Keratinocyte (primary cell): Measurements from ENCODE around the gene EPHB3. TPM values are rescaled to one million over a fixed set of nuclear protein-coding genes. Genes with fewer than 3 reads are reported as not detected.
A peak's percentile ranks its signal among the peaks of the same experiment; 100 is the strongest.

Experiments used
- DNase-seq: peaks from one replicate; pipeline ENCODE4 v3.0.0-alpha.2; 2011; ENCODE audit warnings: low read depth, missing footprints, low spot score
- FAIRE-seq: peaks from 2 replicates; lab custom pipeline; 2011; peaks lifted over from hg19 to GRCh38; lab: Jason Lieb, UNC
- H2AFZ ChIP-seq: 2 replicates; pipeline ENCODE4 v1.6.0; 2012; ENCODE audit warnings: low read length, control low read depth, inconsistent platforms; ENCODE audit not compliant: control insufficient read depth
- H3K27ac ChIP-seq: 2 replicates; pipeline ENCODE4 v1.5.1; 2011; ENCODE audit warnings: low read length; ENCODE audit not compliant: control insufficient read depth, insufficient read depth
- H3K27me3 ChIP-seq: 3 replicates; pipeline ENCODE4 v1.6.0; 2011; ENCODE audit warnings: low read length; ENCODE audit not compliant: control insufficient read depth, insufficient read depth; ENCODE audit errors: extremely low read depth
- H3K36me3 ChIP-seq, 2 experiments: 2 replicates in 1 of 2; 3 replicates in 1 of 2; pipeline ENCODE4 v1.5.1; 2011; ENCODE audit warnings: low read length in 2 of 2, mild to moderate bottlenecking in 1 of 2; ENCODE audit not compliant: control insufficient read depth in 2 of 2, insufficient read depth in 2 of 2; ENCODE audit errors: extremely low read depth in 1 of 2
- H3K4me1 ChIP-seq: 3 replicates; pipeline ENCODE4 v1.5.1; 2011; ENCODE audit warnings: low read length; ENCODE audit not compliant: control insufficient read depth, insufficient read depth; ENCODE audit errors: extremely low read depth
- H3K4me2 ChIP-seq: 3 replicates; pipeline ENCODE4 v1.6.0; 2011; ENCODE audit warnings: low read depth, low read length; ENCODE audit not compliant: control insufficient read depth, insufficient read depth; ENCODE audit errors: extremely low read depth
- H3K4me3 ChIP-seq, 3 experiments: fragments of 200-600 bp in 1 of 3; sonication (generic) in 1 of 3; 2 replicates in 2 of 3; 3 replicates in 1 of 3; pipeline ENCODE4 v1.5.1; 2011 to 2016; ENCODE audit warnings: low read length in 3 of 3, mild to moderate bottlenecking in 3 of 3, control low read depth in 2 of 3, inconsistent platforms in 1 of 3, low read depth in 1 of 3, mixed read lengths in 1 of 3, mixed run types in 1 of 3, moderate library complexity in 1 of 3; ENCODE audit not compliant: control insufficient read depth in 2 of 3, insufficient read depth in 2 of 3; ENCODE audit errors: extremely low read depth in 1 of 3
- H3K79me2 ChIP-seq: 2 replicates; pipeline ENCODE4 v1.6.0; 2012; ENCODE audit warnings: low read length; ENCODE audit not compliant: control insufficient read depth, insufficient read depth
- H3K9ac ChIP-seq: 3 replicates; pipeline ENCODE4 v1.6.0; 2011; ENCODE audit warnings: low read length; ENCODE audit not compliant: control insufficient read depth, insufficient read depth; ENCODE audit errors: extremely low read depth
- H3K9me1 ChIP-seq: 3 replicates; pipeline ENCODE4 v1.6.0; 2011; ENCODE audit warnings: low read length; ENCODE audit not compliant: control insufficient read depth, insufficient read depth; ENCODE audit errors: extremely low read depth
- H3K9me3 ChIP-seq: 2 replicates; pipeline ENCODE4 v1.5.1; 2012; ENCODE audit warnings: low read depth, low read length; ENCODE audit not compliant: control insufficient read depth
- H4K20me1 ChIP-seq: 3 replicates; pipeline ENCODE4 v1.6.0; 2011; ENCODE audit warnings: low read length; ENCODE audit not compliant: control insufficient read depth, insufficient read depth; ENCODE audit errors: extremely low read depth
- EZH2 ChIP-seq: IDR thresholded peaks from one replicate; pipeline ENCODE4 v1.6.1; 2012; ENCODE audit warnings: inconsistent platforms, mild to moderate bottlenecking, low read length, moderate library complexity
- dilution Hi-C: fragments of 300-500 bp; cut with MboI; formaldehyde crosslinking; loops from one replicate; pipeline ENCODE4 v1.7.0; 2020; ENCODE audit warnings: low sequenced_read_pairs; ENCODE audit not compliant: extremely low pct_ligation_motif_present
- polyA plus RNA-seq, 5 experiments: library from polyadenylated mRNA; depleted of rRNA in 3 of 5; stranded (reverse) in 3 of 5; stranded (forward) in 1 of 5; unstranded in 1 of 5; fragments of >200 nt; gene quantifications; 1 replicate in 1 of 5; 2 replicates in 3 of 5; 3 replicates in 1 of 5; pipeline versions ENCODE4 v1.2.1 to v1.2.3, GENCODE V29; 2011 to 2012; ENCODE audit warnings: missing spikeins in 2 of 5, low read depth in 1 of 5, low replicate concordance in 1 of 5
- TF ChIP-seq, protein P1 (sequence below), 3 experiments: IDR thresholded peaks in 1 of 3; conservative IDR thresholded peaks in 1 of 3; optimal IDR thresholded peaks in 1 of 3; 2 replicates in 2 of 3; 3 replicates in 1 of 3; pipeline versions ENCODE3 to v1.5.1; 2011; ENCODE audit warnings: low read length in 3 of 3, mild to moderate bottlenecking in 3 of 3, moderate library complexity in 2 of 3, control low read depth in 1 of 3, inconsistent platforms in 1 of 3; ENCODE audit not compliant: insufficient read depth in 2 of 3; ENCODE audit errors: extremely low read depth in 1 of 3

The EPHB3 gene
- polyA plus RNA-seq, 1 donor (not counting 4 experiments of a cell fraction or from before 2014, with no cell fraction given) = 2.2 TPM

GRCh38 chr3:184602372-184603150 is 41.0 kb downstream of the EPHB3 start:
- FAIRE-seq = peak; percentile 62
- Histone ChIP-seq H3K9me3 (no peaks in the 10 kb centered on the region), H3K4me2 (peak overlapping the region; percentile 67), H3K79me2 (no peaks in the 10 kb centered on the region), H3K27me3 (peaks cover 13% of the 10 kb centered on the region), H3K27ac (no peak overlapping the region), H3K4me3 (peak overlapping the region; percentile 15 to 27 (median 18)), H3K36me3 (no peaks in the 10 kb centered on the region), H3K9me1 (no peaks in the 10 kb centered on the region), H3K4me1 (peaks cover 32% of the 10 kb centered on the region), H4K20me1 (no peaks in the 10 kb centered on the region), H2AFZ (peak overlapping the region; percentile 61), H3K9ac (peak overlapping the region; percentile 58)
- TF ChIP-seq, protein P1, sequence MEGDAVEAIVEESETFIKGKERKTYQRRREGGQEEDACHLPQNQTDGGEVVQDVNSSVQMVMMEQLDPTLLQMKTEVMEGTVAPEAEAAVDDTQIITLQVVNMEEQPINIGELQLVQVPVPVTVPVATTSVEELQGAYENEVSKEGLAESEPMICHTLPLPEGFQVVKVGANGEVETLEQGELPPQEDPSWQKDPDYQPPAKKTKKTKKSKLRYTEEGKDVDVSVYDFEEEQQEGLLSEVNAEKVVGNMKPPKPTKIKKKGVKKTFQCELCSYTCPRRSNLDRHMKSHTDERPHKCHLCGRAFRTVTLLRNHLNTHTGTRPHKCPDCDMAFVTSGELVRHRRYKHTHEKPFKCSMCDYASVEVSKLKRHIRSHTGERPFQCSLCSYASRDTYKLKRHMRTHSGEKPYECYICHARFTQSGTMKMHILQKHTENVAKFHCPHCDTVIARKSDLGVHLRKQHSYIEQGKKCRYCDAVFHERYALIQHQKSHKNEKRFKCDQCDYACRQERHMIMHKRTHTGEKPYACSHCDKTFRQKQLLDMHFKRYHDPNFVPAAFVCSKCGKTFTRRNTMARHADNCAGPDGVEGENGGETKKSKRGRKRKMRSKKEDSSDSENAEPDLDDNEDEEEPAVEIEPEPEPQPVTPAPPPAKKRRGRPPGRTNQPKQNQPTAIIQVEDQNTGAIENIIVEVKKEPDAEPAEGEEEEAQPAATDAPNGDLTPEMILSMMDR (optimal IDR thresholded peaks at IDR 0.05 in 1 of 3, IDR thresholded peaks at IDR 0.05 in 1 of 3, conservative IDR thresholded peaks at IDR 0.05 in 1 of 3; ENCODE audit: extremely low read depth in 1 of 3, insufficient read depth in 2 of 3, low read length in 3 of 3) = no peak
- no peak for TF ChIP-seq EZH2
- dilution Hi-C loops = no loop called here
- peak; percentile 49 for DNase-seq

DNA sequence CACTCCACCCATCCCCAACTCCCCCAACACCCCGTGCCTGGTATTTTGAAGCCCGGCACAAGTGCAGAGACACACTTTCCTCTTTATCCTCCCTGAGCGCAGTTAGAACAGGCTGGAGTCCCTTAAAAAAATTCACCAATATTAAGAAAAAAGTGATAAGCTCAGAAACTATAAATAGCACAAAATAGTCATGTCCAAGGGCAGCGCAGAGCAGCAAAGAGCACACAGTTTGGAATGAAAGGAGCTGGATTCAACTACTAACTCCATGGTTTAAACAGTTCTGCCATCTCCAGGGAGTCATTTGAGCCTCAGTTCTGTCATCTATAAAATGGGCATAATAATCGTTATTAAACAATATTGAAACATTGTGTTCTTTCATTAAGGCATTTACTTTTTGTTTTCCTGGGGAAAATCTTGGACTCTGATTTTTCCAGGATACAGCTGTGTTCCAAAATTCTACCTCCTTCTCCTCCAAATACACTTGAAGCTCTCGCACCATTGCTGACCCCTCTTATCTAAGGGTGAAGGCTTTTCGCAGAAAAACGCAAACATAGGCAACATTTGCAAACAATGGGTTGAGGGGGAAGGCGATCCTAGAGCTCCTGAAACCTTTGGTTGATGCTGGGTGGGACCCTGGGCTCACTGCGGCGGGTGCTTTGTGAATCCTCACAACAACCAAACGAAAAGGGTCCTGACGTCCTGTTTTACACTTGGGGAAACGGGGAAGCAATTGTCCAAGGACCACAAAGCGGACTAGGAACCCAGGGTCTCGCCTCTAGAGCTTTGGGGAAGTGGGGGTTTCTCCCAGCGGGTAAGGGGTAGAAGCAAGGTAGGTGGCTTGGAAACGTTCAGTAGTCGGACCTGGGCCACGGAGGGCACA is 41.8 kb downstream of the EPHB3 start:
- TF ChIP-seq, protein P1 (optimal IDR thresholded peaks at IDR 0.05 in 1 of 3, IDR thresholded peaks at IDR 0.05 in 1 of 3, conservative IDR thresholded peaks at IDR 0.05 in 1 of 3; ENCODE audit: extremely low read depth in 1 of 3, insufficient read depth in 2 of 3, low read length in 3 of 3) = no peak
- peak; percentile 45 for TF ChIP-seq EZH2
- Histone ChIP-seq H2AFZ (peak overlapping the region; percentile 39), H3K9me1 (no peaks in the 10 kb centered on the region), H3K4me1 (peaks cover 32% of the 10 kb centered on the region), H3K27ac (no peak overlapping the region), H3K4me3 (peak overlapping the region in 1 of 3 experiments; percentile 34), H3K9ac (peak overlapping the region; percentile 15), H3K79me2 (no peaks in the 10 kb centered on the region), H3K9me3 (no peaks in the 10 kb centered on the region), H3K4me2 (peak overlapping the region; percentile 67), H3K27me3 (peaks cover 13% of the 10 kb centered on the region), H4K20me1 (no peaks in the 10 kb centered on the region), H3K36me3 (no peaks in the 10 kb centered on the region)
- FAIRE-seq = peak; percentile 43
- dilution Hi-C loops = no loop called here
- DNase-seq = no peak
